ENCODE results near the gene MAP3K21.

MAP3K21 gene

GRCh38 chr1:233389893-233390292 is 62.4 kb downstream of the MAP3K21 start:
- DNase-seq (ENCODE audit: low spot score): no peak

GRCh38 chr1:233390842-233391737 is 63.6 kb downstream of the MAP3K21 start:
- no peak for DNase-seq (ENCODE audit: low spot score)

GRCh38 chr1:233393084-233393840 is 65.7 kb downstream of the MAP3K21 start:
- DNase-seq (ENCODE audit: low spot score): peak; percentile 13

- no peak for DNase-seq (ENCODE audit: low spot score)
Measured at GRCh38 chr1:233393926-233394680, 66.6 kb downstream of the MAP3K21 start.

GRCh38 chr1:233394860-233395717 is 67.6 kb downstream of the MAP3K21 start:
- DNase-seq (ENCODE audit: low spot score): peak; percentile 81

- no peak for DNase-seq (ENCODE audit: low spot score)
Measured at GRCh38 chr1:233395863-233396646, 68.5 kb downstream of the MAP3K21 start.

- DNase-seq (ENCODE audit: low spot score): no peak
Measured at GRCh38 chr1:233406339-233406960, 78.9 kb downstream of the MAP3K21 start.

GRCh38 chr1:233406994-233407631 is 79.6 kb downstream of the MAP3K21 start:
- no peak for DNase-seq (ENCODE audit: low spot score)

GRCh38 chr1:233409540-233409939 is 82.0 kb downstream of the MAP3K21 start:
- no peak for DNase-seq (ENCODE audit: low spot score)

- no peak for DNase-seq (ENCODE audit: low spot score)
Measured at GRCh38 chr1:233410906-233411305, 83.4 kb downstream of the MAP3K21 start.

- DNase-seq (ENCODE audit: low spot score): no peak
Measured at GRCh38 chr1:233412812-233413211, 85.3 kb downstream of the MAP3K21 start.

GRCh38 chr1:233421293-233421692 is 93.8 kb downstream of the MAP3K21 start:
- no peak for DNase-seq (ENCODE audit: low spot score)

- no peak for DNase-seq (ENCODE audit: low spot score)
Measured at GRCh38 chr1:233424779-233425178, 97.3 kb downstream of the MAP3K21 start.

GRCh38 chr1:233427907-233428306 is 100.4 kb downstream of the MAP3K21 start:
- no peak for DNase-seq (ENCODE audit: low spot score)

GRCh38 chr1:233431753-233432403 is 104.4 kb downstream of the MAP3K21 start:
- DNase-seq (ENCODE audit: low spot score): no peak

GRCh38 chr1:233432916-233433315 is 105.4 kb downstream of the MAP3K21 start:
- DNase-seq (ENCODE audit: low spot score): no peak

- no peak for DNase-seq (ENCODE audit: low spot score)
Measured at GRCh38 chr1:233433436-233434210, 106.1 kb downstream of the MAP3K21 start.
